GM23338 (cell line): ENCODE measurements around the gene HCN3. TPM values are rescaled to one million over a fixed set of nuclear protein-coding genes. Genes with fewer than 3 reads are reported as not detected.

ENCODE experiments used
- ATAC-seq: fragments of 200-7000 bp; cut with Tn5 transposase; 3 replicates; pipeline ENCODE4 v1.9.1; 2020
- DNase-seq: peaks from one replicate; pipeline ENCODE4 v3.0.0-alpha.2; 2015; ENCODE audit warnings: low spot score
- H2AFZ ChIP-seq: fragments of 200-600 bp; sonication (generic); 2 replicates; pipeline ENCODE4 v1.8.0; 2016; ENCODE audit warnings: antibody characterized with exemption, mild to moderate bottlenecking, moderate library complexity
- H3F3A ChIP-seq: fragments of 200-600 bp; sonication (generic); replicated peaks from 2 replicates; pipeline ENCODE4 v1.8.0; 2017; ENCODE audit warnings: antibody characterized with exemption, mixed run types, low read depth
- H3K27ac ChIP-seq: fragments of 200-600 bp; sonication (generic); 2 replicates; pipeline ENCODE4 v1.6.1; 2016; ENCODE audit warnings: low read depth
- H3K27me3 ChIP-seq: fragments of 200-600 bp; sonication (generic); 2 replicates; pipeline ENCODE4 v1.8.0; 2016; ENCODE audit warnings: mild to moderate bottlenecking, mixed run types, moderate library complexity; ENCODE audit not compliant: insufficient read depth
- H3K36me3 ChIP-seq: fragments of 200-600 bp; sonication (generic); 2 replicates; pipeline ENCODE4 v1.8.0; 2016; ENCODE audit warnings: mild to moderate bottlenecking; ENCODE audit not compliant: insufficient read depth
- H3K4me1 ChIP-seq: fragments of 200-600 bp; sonication (generic); 2 replicates; pipeline ENCODE4 v1.8.0; 2016; ENCODE audit warnings: mild to moderate bottlenecking, moderate library complexity; ENCODE audit not compliant: insufficient read depth
- H3K4me2 ChIP-seq: fragments of 200-600 bp; sonication (generic); 2 replicates; pipeline ENCODE4 v1.7.1; 2017; ENCODE audit warnings: mixed run types
- H3K4me3 ChIP-seq: fragments of 200-600 bp; sonication (generic); 2 replicates; pipeline ENCODE4 v1.6.1; 2016; ENCODE audit warnings: mixed run types
- H3K79me2 ChIP-seq: fragments of 200-600 bp; sonication (generic); replicated peaks from 2 replicates; pipeline ENCODE4 v1.8.0; 2017; ENCODE audit warnings: mild to moderate bottlenecking; ENCODE audit not compliant: insufficient read depth
- H3K9me2 ChIP-seq: fragments of 200-600 bp; sonication (generic); 2 replicates; pipeline ENCODE4 v1.8.0; 2017; ENCODE audit not compliant: insufficient read depth
- H4K20me1 ChIP-seq: fragments of 200-600 bp; sonication (generic); replicated peaks from 2 replicates; pipeline ENCODE4 v1.8.0; 2017; ENCODE audit warnings: mild to moderate bottlenecking; ENCODE audit not compliant: insufficient read depth
- H3K27ac Mint-ChIP-seq: 2 replicates; pipeline ENCODE4 v1.8.0; 2020; ENCODE audit warnings: inconsistent platforms, mild to moderate bottlenecking, moderate library complexity, mixed read lengths
- H3K27me3 Mint-ChIP-seq: 3 replicates; pipeline ENCODE4 v1.8.0; 2022; ENCODE audit warnings: low read depth, mild to moderate bottlenecking, moderate library complexity, mixed read lengths, inconsistent platforms; ENCODE audit not compliant: insufficient read depth, poor library complexity
- H3K36me3 Mint-ChIP-seq: 3 replicates; pipeline ENCODE4 v1.8.0; 2021; ENCODE audit warnings: low read depth, mild to moderate bottlenecking, inconsistent platforms, moderate library complexity, mixed read lengths
- H3K4me1 Mint-ChIP-seq: 3 replicates; pipeline ENCODE4 v1.8.0; 2020; ENCODE audit warnings: mild to moderate bottlenecking, inconsistent platforms, mixed read lengths
- H3K4me3 Mint-ChIP-seq: 3 replicates; pipeline ENCODE4 v1.8.0; 2021; ENCODE audit warnings: moderate library complexity, mild to moderate bottlenecking, inconsistent platforms, mixed read lengths
- H3K9me3 Mint-ChIP-seq: 3 replicates; pipeline ENCODE4 v1.8.0; 2020; ENCODE audit warnings: moderate library complexity, mild to moderate bottlenecking, inconsistent platforms, mixed read lengths
- CREB1 ChIP-seq: fragments of 250-450 bp; sonication (Bioruptor Pico); IDR thresholded peaks from 2 replicates; pipeline ENCODE4 v1.5.0; 2020; ENCODE audit warnings: low read depth, mild to moderate bottlenecking, moderate library complexity
- CTCF ChIP-seq, 2 experiments: fragments of 200-600 bp in 1 of 2; sonication (generic) in 1 of 2; conservative IDR thresholded peaks; 2 replicates each; pipeline versions ENCODE4 v1.5.1 to v1.6.1; 2016 to 2017; ENCODE audit warnings: antibody characterized with exemption in 2 of 2, low read depth in 2 of 2, mild to moderate bottlenecking in 2 of 2, moderate library complexity in 1 of 2
- ETS1 ChIP-seq: IDR thresholded peaks from 2 replicates; pipeline ENCODE4 v1.6.1; 2016; ENCODE audit warnings: antibody characterized with exemption
- EZH2 ChIP-seq: fragments of 200-600 bp; sonication (generic); IDR thresholded peaks from one replicate; pipeline ENCODE4 v1.8.0; 2017; ENCODE audit warnings: antibody characterized with exemption, mild to moderate bottlenecking, low read depth; ENCODE audit not compliant: unreplicated experiment
- EZH2phosphoT487 ChIP-seq: fragments of 200-600 bp; sonication (generic); IDR thresholded peaks from one replicate; pipeline ENCODE4 v1.8.1; 2018; ENCODE audit warnings: antibody characterized with exemption; ENCODE audit not compliant: unreplicated experiment
- JUNB ChIP-seq: IDR thresholded peaks from one replicate; pipeline ENCODE4 v1.6.1; 2016; ENCODE audit warnings: antibody characterized with exemption; ENCODE audit not compliant: unreplicated experiment
- NANOG ChIP-seq: IDR thresholded peaks from 2 replicates; pipeline ENCODE4 v1.6.1; 2016; ENCODE audit warnings: antibody characterized with exemption, borderline replicate concordance
- POLR2AphosphoS5 ChIP-seq: IDR thresholded peaks from 2 replicates; pipeline ENCODE4 v1.6.1; 2016; ENCODE audit warnings: antibody characterized with exemption, low read depth
- REST ChIP-seq: IDR thresholded peaks from one replicate; pipeline ENCODE4 v1.6.1; 2018; ENCODE audit warnings: antibody characterized with exemption; ENCODE audit not compliant: unreplicated experiment
- STAT1 ChIP-seq: IDR thresholded peaks from one replicate; pipeline ENCODE4 v1.6.1; 2016; ENCODE audit warnings: antibody characterized with exemption; ENCODE audit not compliant: unreplicated experiment
- ZNF114 ChIP-seq: fragments of 250-450 bp; sonication (Bioruptor Pico); IDR thresholded peaks from 2 replicates; pipeline ENCODE4 v1.5.0; 2020; ENCODE audit warnings: mild to moderate bottlenecking, moderate library complexity
- ZNF331 ChIP-seq: fragments of 250-450 bp; sonication (Bioruptor Pico); IDR thresholded peaks from 2 replicates; pipeline ENCODE4 v1.5.0; 2020; ENCODE audit warnings: low read depth, mild to moderate bottlenecking, moderate library complexity
- ZNF462 ChIP-seq: fragments of 250-450 bp; sonication (Bioruptor Pico); IDR thresholded peaks from 2 replicates; pipeline ENCODE4 v1.5.0; 2020; ENCODE audit warnings: mild to moderate bottlenecking, moderate library complexity
- polyA plus RNA-seq: library from polyadenylated mRNA; unstranded; fragments of >200 nt; fragmentation: Nextera tagmentation; extraction: Ambion mirVana; gene quantifications from 2 replicates; pipeline ENCODE4 v1.2.1, GENCODE V29; 2016
- total RNA-seq: library from RNA; depleted of rRNA; stranded (reverse); fragments of >200 nt; shearing (Covaris generic); gene quantifications from 2 replicates; pipeline ENCODE4 v1.2.3, GENCODE V29; 2014

HCN3 gene
- total and polyA plus RNA-seq, 2 experiments from 2014 or later: 3.4 to 4.9 TPM

- H3K27ac ChIP-seq: no peak overlapping the region
- H3K79me2 ChIP-seq: 0 out of 2 replicates have a peak, but pooled peaks cover 7% of the 10 kb centered on the region
- H3K4me2 ChIP-seq: no peak overlapping the region
- TF ChIP-seq ZNF114 (CRISPR knock-in tag) (no peak), NANOG (no peak), CREB1 (CRISPR knock-in tag) (no peak), JUNB (no peak), POLR2AphosphoS5 (no peak), ZNF462 (CRISPR knock-in tag) (no peak), CTCF (conservative IDR thresholded peaks at IDR 0.05; ENCODE audit: low read depth in 2 of 2) (no peak), ZNF331 (no peak), ETS1 (no peak), EZH2 (no peak), REST (no peak), EZH2phosphoT487 (no peak), STAT1 (no peak)
- no peaks in the 10 kb centered on the region for H4K20me1 ChIP-seq
- ATAC-seq: no peak
- Mint-ChIP-seq H3K27me3 (peaks cover 32% of the 10 kb centered on the region), H3K4me1 (peaks cover 17% of the 10 kb centered on the region), H3K27ac (no peak overlapping the region), H3K36me3 (peaks cover 13% of the 10 kb centered on the region), H3K4me3 (peak overlapping the region; percentile 34; the same call in 1 of the 3 replicates), H3K9me3 (no peaks in the 10 kb centered on the region)
- no peak for DNase-seq
- peaks cover 19% of the 10 kb centered on the region for H3K4me1 ChIP-seq
- H2AFZ ChIP-seq: no peak overlapping the region
- no peaks in the 10 kb centered on the region for H3K9me2 ChIP-seq
- peaks cover 27% of the 10 kb centered on the region for H3K27me3 ChIP-seq
- H3K4me3 ChIP-seq: no peak overlapping the region
- no peaks in the 10 kb centered on the region for H3K36me3 ChIP-seq
- H3F3A ChIP-seq: 0 out of 2 replicates have a peak, but pooled peaks cover 10% of the 10 kb centered on the region
These were observed 35.4 kb upstream of the HCN3 start for GRCh38 chr1:155241841-155242264.
